ENCODE data around the gene PIGO. TPM values are rescaled to one million over a fixed set of nuclear protein-coding genes. Genes with fewer than 3 reads are reported as not detected.
A peak's percentile ranks its signal among the peaks of the same experiment; 100 is the strongest.

Gene PIGO
- total and polyA plus RNA-seq, 2 of the 4 experiments (the other 2 are of a cell fraction), result 9.3 to 18.2 TPM

DNA sequence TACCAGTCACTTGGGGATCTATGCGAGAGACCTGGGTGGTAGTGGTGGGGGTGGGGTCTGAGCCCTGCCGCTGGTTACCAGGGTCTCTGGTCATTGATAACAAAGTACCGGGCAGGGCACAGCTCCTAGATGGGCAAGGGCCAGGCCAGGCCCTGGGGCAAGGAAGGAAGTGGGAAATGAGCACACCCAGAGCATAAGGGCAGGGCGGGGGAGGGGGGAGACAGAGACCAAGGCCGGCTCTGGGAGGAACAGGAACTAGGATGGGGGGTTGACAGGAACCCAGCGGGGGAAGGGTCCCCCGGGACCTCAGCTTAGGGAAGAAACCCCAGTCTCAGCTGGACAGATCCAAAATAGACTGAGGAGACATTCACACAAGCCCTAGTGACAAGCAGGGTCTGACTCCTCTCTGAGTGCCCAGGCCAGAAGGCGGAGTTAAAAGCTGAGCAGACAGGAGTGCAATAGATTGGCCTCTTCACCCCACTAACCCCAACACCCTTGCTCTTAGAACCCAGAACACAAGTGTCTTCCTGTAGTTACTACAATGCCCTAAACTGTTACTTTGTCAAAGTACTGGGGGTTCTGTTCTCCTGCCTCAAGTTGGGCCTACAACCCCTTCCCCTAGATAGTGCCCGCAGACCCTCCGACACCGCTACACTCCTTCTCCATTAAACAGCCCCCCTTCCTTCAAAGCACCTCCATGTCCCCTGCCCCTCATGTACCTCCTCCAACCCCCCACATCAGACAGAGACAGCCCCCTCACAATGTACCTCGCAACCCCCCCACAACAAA lies 18.6 kb upstream of the PIGO start:
- intact Hi-C loops (cut with micrococcal nuclease) (loop anchor here (5.0 kb wide), 2 partner anchors 162 to 487 kb away; no protein-coding TSS in a partner anchor), in situ Hi-C loops (cut with MboI; ENCODE audit: low sequenced_read_pairs) (loop anchor here (5.0 kb wide), 2 partner anchors 362 to 437 kb away; no protein-coding TSS in a partner anchor), dilution Hi-C loops (cut with HindIII; ENCODE audit: low sequenced_read_pairs, unreplicated experiment) (no loop called here)
- Histone ChIP-seq H3K9me1 (ENCODE audit: insufficient read depth, low read length) (peaks cover 6% of the 10 kb centered on the region), H3K23ac (ENCODE audit: low read depth, low read length) (peak overlapping the region; percentile 73), H4K8ac (ENCODE audit: low read depth in 2 of 2, low read length in 2 of 2) (peak overlapping the region; percentile 76 to 77), H3K4me2 (ENCODE audit: low read depth, low read length) (peak overlapping the region; percentile 98), H2BK120ac (ENCODE audit: low read depth, low read length) (peak overlapping the region; percentile 83), H2BK5ac (ENCODE audit: low read depth, low read length, poor library complexity, severe bottlenecking) (peak overlapping the region; percentile 87), H2BK15ac (ENCODE audit: low read depth, low read length) (peak overlapping the region; percentile 92; the same call in 2 of the 3 replicates), H3K4me1 (ENCODE audit: control insufficient read depth, insufficient read depth, low read length) (peaks cover 22% of the 10 kb centered on the region), H3K9me3 (ENCODE audit: control insufficient read depth, insufficient read depth, low read length) (no peaks in the 10 kb centered on the region), H2BK20ac (ENCODE audit: low read depth, low read length) (peak overlapping the region; percentile 57), H3K4me3 (ENCODE audit: insufficient read depth, low read depth, low read length) (peak overlapping the region; percentile 88), H3K9ac (ENCODE audit: low read depth, low read length) (peak overlapping the region; percentile 80), H4K5ac (ENCODE audit: low read depth, low read length) (peak overlapping the region; percentile 76), H3K14ac (replicated peaks; ENCODE audit: low read depth, low read length) (peak overlapping the region; percentile 94), H3K36me3 (ENCODE audit: control insufficient read depth, insufficient read depth, low read length) (no peaks in the 10 kb centered on the region), H4K91ac (ENCODE audit: insufficient read depth, low read depth, low read length) (peak overlapping the region; percentile 94), H3K18ac (ENCODE audit: low read depth, low read length) (peak overlapping the region; percentile 18), H2AFZ (replicated peaks; ENCODE audit: low read length, poor library complexity) (peak overlapping the region; percentile 91), H3K4ac (ENCODE audit: low read depth, low read length) (peak overlapping the region; percentile 86), H2AK5ac (ENCODE audit: low read depth, low read length) (peak overlapping the region; percentile 90), H3K56ac (ENCODE audit: extremely low read depth, insufficient read depth, low read length) (peak overlapping the region; percentile 84; the same call in 1 of the 2 replicates), H2AK9ac (replicated peaks; ENCODE audit: low read depth, low read length, poor library complexity) (peak overlapping the region; percentile 99), H3K79me1 (ENCODE audit: low read depth in 1 of 2, low read length in 2 of 2) (peaks cover 16 to 42% of the 10 kb centered on the region in 2 experiments; a peak in 3 of 4 replicates), H4K20me1 (ENCODE audit: insufficient read depth, low read length) (peaks cover 12% of the 10 kb centered on the region; the same call in 1 of the 2 replicates), H3K27ac (ENCODE audit: insufficient read depth, low read length) (peak overlapping the region; percentile 85), H3K27me3 (ENCODE audit: control insufficient read depth, insufficient read depth, low read length) (no peaks in the 10 kb centered on the region)
- no TSS peak for BruUV-seq (replicated peaks)
- TF ChIP-seq POLR2A (IDR thresholded peaks at IDR 0.05; ENCODE audit: low read depth, low read length) (no peak), NFE2L2 (IDR thresholded peaks at IDR 0.05; ENCODE audit: low read depth, low read length) (no peak), RCOR1 (IDR thresholded peaks at IDR 0.05; ENCODE audit: insufficient replicate concordance, low read length) (no peak), MXI1 (IDR thresholded peaks at IDR 0.05; ENCODE audit: borderline replicate concordance, low read depth, low read length) (no peak), CEBPB (IDR thresholded peaks at IDR 0.05; ENCODE audit: low read depth, low read length) (no peak), MAFK (IDR thresholded peaks at IDR 0.05; ENCODE audit: low read depth, low read length) (no peak), BHLHE40 (IDR thresholded peaks at IDR 0.05; ENCODE audit: low read depth, low read length) (no peak), SMC3 (IDR thresholded peaks at IDR 0.05; ENCODE audit: low read depth, low read length) (no peak)
- TF ChIP-seq, protein P1, sequence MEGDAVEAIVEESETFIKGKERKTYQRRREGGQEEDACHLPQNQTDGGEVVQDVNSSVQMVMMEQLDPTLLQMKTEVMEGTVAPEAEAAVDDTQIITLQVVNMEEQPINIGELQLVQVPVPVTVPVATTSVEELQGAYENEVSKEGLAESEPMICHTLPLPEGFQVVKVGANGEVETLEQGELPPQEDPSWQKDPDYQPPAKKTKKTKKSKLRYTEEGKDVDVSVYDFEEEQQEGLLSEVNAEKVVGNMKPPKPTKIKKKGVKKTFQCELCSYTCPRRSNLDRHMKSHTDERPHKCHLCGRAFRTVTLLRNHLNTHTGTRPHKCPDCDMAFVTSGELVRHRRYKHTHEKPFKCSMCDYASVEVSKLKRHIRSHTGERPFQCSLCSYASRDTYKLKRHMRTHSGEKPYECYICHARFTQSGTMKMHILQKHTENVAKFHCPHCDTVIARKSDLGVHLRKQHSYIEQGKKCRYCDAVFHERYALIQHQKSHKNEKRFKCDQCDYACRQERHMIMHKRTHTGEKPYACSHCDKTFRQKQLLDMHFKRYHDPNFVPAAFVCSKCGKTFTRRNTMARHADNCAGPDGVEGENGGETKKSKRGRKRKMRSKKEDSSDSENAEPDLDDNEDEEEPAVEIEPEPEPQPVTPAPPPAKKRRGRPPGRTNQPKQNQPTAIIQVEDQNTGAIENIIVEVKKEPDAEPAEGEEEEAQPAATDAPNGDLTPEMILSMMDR (conservative IDR thresholded peaks at IDR 0.05; ENCODE audit: low read depth, low read length), result no peak
- TF ChIP-seq, protein P2, sequence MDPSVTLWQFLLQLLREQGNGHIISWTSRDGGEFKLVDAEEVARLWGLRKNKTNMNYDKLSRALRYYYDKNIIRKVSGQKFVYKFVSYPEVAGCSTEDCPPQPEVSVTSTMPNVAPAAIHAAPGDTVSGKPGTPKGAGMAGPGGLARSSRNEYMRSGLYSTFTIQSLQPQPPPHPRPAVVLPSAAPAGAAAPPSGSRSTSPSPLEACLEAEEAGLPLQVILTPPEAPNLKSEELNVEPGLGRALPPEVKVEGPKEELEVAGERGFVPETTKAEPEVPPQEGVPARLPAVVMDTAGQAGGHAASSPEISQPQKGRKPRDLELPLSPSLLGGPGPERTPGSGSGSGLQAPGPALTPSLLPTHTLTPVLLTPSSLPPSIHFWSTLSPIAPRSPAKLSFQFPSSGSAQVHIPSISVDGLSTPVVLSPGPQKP (IDR thresholded peaks at IDR 0.05; ENCODE audit: borderline replicate concordance, low read depth, low read length), result no peak
- ATAC-seq (ENCODE audit: low read depth) (no peak), DNase-seq (no peak)
- ChIA-PET POLR2A (ENCODE audit: unreplicated experiment) (no interaction called here), CTCF (interaction anchor here (0.6 to 1.2 kb wide), 2 partner anchors 145 to 270 kb away, joined by 4 to 6 read pairs; no protein-coding TSS in a partner anchor)
- WGBS, 2 experiments (ENCODE audit: extremely low coverage in 2 of 2, insufficient read length in 1 of 2), result 20% methylated on average over 3 of the region's 12 CpGs; no CpG with 5 or more reads in 1 of the 2 experiments
